Right atrium auricular region (tissue), 2 donors: ENCODE results near the gene BDKRB2. TPM values are rescaled to one million over a fixed set of nuclear protein-coding genes. Genes with fewer than 3 reads are reported as not detected.

Experiments
- DNase-seq: peaks from one replicate; pipeline ENCODE4 v3.0.0-alpha.2; 2019; ENCODE audit warnings: low spot score
- H3K27ac ChIP-seq, 2 donors: fragments of 200-600 bp; sonication (generic); 1 replicate in 1 of 2; 2 replicates in 1 of 2; pipeline ENCODE4 v1.5.1; 2016 to 2019
- H3K27me3 ChIP-seq, 2 donors: fragments of 200-600 bp; sonication (generic); one replicate each; pipeline versions ENCODE4 v1.5.1 to v1.6.0; 2017 to 2019
- H3K36me3 ChIP-seq: fragments of 200-600 bp; sonication (generic); one replicate; pipeline ENCODE4 v1.5.1; 2016
- H3K4me1 ChIP-seq, 2 donors: fragments of 200-600 bp; sonication (generic); one replicate each; pipeline versions ENCODE4 v1.5.1 to v1.6.0; 2017 to 2019
- H3K4me3 ChIP-seq, 2 donors: fragments of 200-600 bp; sonication (generic); 1 replicate in 1 of 2; 2 replicates in 1 of 2; pipeline ENCODE4 v1.5.1; 2017 to 2019; ENCODE audit warnings: mild to moderate bottlenecking in 1 of 2, moderate library complexity in 1 of 2
- H3K9me3 ChIP-seq, 2 donors: fragments of 200-600 bp; sonication (generic); one replicate each; pipeline ENCODE4 v1.5.1; 2019
- CTCF ChIP-seq, 2 donors: fragments of 200-600 bp; sonication (generic); IDR thresholded peaks; one replicate each; pipeline ENCODE4 v1.5.1; 2019; ENCODE audit warnings: antibody characterized with exemption in 2 of 2
- total RNA-seq, 2 donors: library from RNA; depleted of rRNA; stranded (reverse); fragments of >200 nt; gene quantifications; one replicate each; pipeline ENCODE4 v1.1.0, GENCODE V29; 2016

BDKRB2 gene
- total RNA-seq, 2 donors from 2014 or later = 1.7 to 2.9 TPM

- peaks cover 0 to 13% of the 10 kb centered on the region in 2 donors for H3K9me3 ChIP-seq
- TF ChIP-seq CTCF (IDR thresholded peaks at IDR 0.05) = no peak
- no peak for DNase-seq
- no peak overlapping the region for H3K27ac ChIP-seq
- no peak overlapping the region for H3K4me3 ChIP-seq
- H3K27me3 ChIP-seq = no peaks in the 10 kb centered on the region
- no peaks in the 10 kb centered on the region for H3K4me1 ChIP-seq
- no peaks in the 10 kb centered on the region for H3K36me3 ChIP-seq
Observed at GRCh38 chr14:96212140-96212539, 7.5 kb downstream of the BDKRB2 start.

GRCh38 chr14:96212896-96213295 lies 8.3 kb downstream of the BDKRB2 start:
- TF ChIP-seq CTCF (IDR thresholded peaks at IDR 0.05) = no peak
- no peaks in the 10 kb centered on the region for H3K27me3 ChIP-seq
- H3K9me3 ChIP-seq = peaks cover 0 to 13% of the 10 kb centered on the region in 2 donors
- DNase-seq = no peak
- no peak overlapping the region for H3K4me3 ChIP-seq
- H3K4me1 ChIP-seq = no peaks in the 10 kb centered on the region
- no peaks in the 10 kb centered on the region for H3K36me3 ChIP-seq
- H3K27ac ChIP-seq = no peak overlapping the region

- no peak for TF ChIP-seq CTCF (IDR thresholded peaks at IDR 0.05)
- no peak for DNase-seq
- no peak overlapping the region for H3K27ac ChIP-seq
Observed at GRCh38 chr14:96213871-96214465, 9.3 kb downstream of the BDKRB2 start.

GRCh38 chr14:96214793-96215192 lies 10.2 kb downstream of the BDKRB2 start:
- H3K27me3 ChIP-seq = no peaks in the 10 kb centered on the region
- no peak for TF ChIP-seq CTCF (IDR thresholded peaks at IDR 0.05)
- H3K27ac ChIP-seq = no peak overlapping the region
- H3K36me3 ChIP-seq = no peaks in the 10 kb centered on the region
- H3K4me3 ChIP-seq = no peak overlapping the region
- peaks cover 0 to 13% of the 10 kb centered on the region in 2 donors for H3K9me3 ChIP-seq
- H3K4me1 ChIP-seq = no peaks in the 10 kb centered on the region
- DNase-seq = no peak

More at GRCh38 chr14:96213871-96214465, 9.3 kb downstream of the BDKRB2 start:
- Histone ChIP-seq H3K4me3 (no peak overlapping the region), H3K4me1 (no peaks in the 10 kb centered on the region), H3K27me3 (no peaks in the 10 kb centered on the region), H3K36me3 (no peaks in the 10 kb centered on the region), H3K9me3 (peaks cover 0 to 13% of the 10 kb centered on the region in 2 donors)

GRCh38 chr14:96215452-96216244 lies 11.0 kb downstream of the BDKRB2 start:
- Histone ChIP-seq H3K27ac (no peak overlapping the region), H3K4me3 (no peak overlapping the region), H3K36me3 (no peaks in the 10 kb centered on the region), H3K9me3 (peaks cover 0 to 13% of the 10 kb centered on the region in 2 donors), H3K4me1 (no peaks in the 10 kb centered on the region), H3K27me3 (no peaks in the 10 kb centered on the region)
- no peak for DNase-seq
- TF ChIP-seq CTCF (IDR thresholded peaks at IDR 0.05) = no peak
